Mononuclear cell (primary cell): ENCODE measurements around the gene MTURN. TPM values are rescaled to one million over a fixed set of nuclear protein-coding genes. Genes with fewer than 3 reads are reported as not detected.
"Not testable (repeated sequence)": the region's sequence is repeated elsewhere in the genome, so short reads cannot be mapped to it uniquely, and the experiment has no call there.

Experiments used
- H3K27me3 ChIP-seq: 2 replicates; pipeline ENCODE4 v1.6.0; 2011; ENCODE audit warnings: low read length, control low read depth; ENCODE audit not compliant: insufficient read depth
- H3K4me1 ChIP-seq: 2 replicates; pipeline ENCODE4 v1.5.1; 2011; ENCODE audit warnings: mild to moderate bottlenecking, low read length, control low read depth; ENCODE audit not compliant: insufficient read depth
- H3K4me3 ChIP-seq: 2 replicates; pipeline ENCODE4 v1.5.1; 2011; ENCODE audit warnings: mild to moderate bottlenecking, low read length, moderate library complexity
- H3K9me3 ChIP-seq: 2 replicates; pipeline ENCODE4 v1.5.1; 2011; ENCODE audit warnings: low read depth, mild to moderate bottlenecking, control low read depth, low read length
- total RNA-seq: library from RNA; depleted of rRNA; stranded (reverse); fragments of >200 nt; gene quantifications from one replicate; pipeline ENCODE4 v1.2.3, GENCODE V29; 2012

Gene MTURN
- total RNA-seq, 1 donor, result 40.7 TPM

DNA sequence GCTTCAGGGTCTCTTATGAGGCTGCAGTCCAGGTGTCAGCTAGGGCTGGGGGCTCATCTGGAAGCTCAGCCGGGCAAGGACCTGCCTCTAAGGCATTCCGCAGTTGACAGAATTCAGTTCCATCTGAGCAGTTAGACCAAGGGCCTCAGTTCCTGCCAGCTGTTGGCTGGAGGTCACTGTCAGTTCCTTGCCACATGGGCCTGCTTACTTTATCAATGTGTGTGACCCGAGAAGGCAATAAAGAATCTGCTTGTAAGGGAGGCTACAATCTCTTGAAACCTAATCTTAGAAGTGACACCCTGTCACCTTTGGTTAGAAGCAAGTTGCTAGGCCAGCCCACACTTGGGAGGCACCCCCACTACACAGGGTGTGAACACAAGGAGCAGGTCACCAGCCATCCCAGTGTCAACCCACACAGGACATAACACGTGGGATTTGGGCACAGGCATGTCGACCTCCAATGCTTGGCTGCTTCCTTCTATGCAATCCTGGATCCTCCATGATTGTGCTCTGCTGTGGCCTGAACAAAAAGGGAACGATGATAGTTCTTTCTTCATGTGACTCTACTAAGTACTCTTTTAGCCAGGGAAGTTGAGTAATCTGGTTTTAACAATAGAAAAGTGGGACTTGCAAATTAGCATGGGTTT, 41.8 kb downstream of the MTURN start:
- Histone ChIP-seq H3K4me3 (no peak overlapping the region), H3K27me3 (no peaks in the 10 kb centered on the region), H3K4me1 (peaks cover 47% of the 10 kb centered on the region), H3K9me3 (no peaks in the 10 kb centered on the region)

DNA sequence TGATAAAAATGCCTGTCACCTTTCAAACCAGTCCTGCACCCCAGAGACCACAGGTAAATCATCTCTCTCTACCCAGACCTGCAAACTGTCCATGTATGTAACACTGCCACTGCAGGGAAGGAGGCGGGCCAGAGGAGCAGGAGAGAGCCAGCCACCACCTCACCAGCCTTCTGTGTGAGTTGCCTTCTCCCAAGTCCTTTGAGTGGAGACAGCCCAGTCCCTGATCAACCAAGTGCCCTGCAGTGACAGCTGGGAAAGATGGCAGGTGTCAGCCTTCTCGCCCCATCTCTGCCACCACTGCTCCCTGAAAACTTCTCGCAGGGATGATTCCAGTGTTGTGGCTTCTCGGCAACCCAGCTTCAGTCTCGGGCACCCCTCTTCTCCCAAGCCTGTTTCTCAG, 42.4 kb downstream of the MTURN start:
- H3K4me3 ChIP-seq, result no peak overlapping the region
- no peaks in the 10 kb centered on the region for H3K27me3 ChIP-seq
- H3K9me3 ChIP-seq, result no peaks in the 10 kb centered on the region
- peaks cover 47% of the 10 kb centered on the region for H3K4me1 ChIP-seq

DNA sequence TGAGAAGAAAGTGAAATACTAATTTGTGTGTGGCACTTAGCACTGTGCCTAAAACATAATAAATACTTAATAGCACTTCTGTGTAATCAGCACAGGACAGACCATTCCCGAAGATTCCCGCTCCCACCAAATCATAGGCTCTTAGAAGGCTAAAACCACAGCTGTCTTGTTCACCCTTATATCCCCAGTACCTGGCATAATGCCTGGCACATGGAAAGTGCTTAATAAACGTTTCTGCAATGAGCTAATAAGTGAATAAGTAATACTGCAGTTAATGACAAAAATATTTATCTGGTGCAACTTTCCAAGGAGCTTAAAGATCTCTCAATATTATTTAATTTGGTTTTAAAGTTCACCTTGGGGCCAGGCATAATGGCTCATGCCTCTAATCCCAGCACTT, 43.2 kb downstream of the MTURN start:
- H3K9me3 ChIP-seq, result no peaks in the 10 kb centered on the region
- no peaks in the 10 kb centered on the region for H3K27me3 ChIP-seq
- H3K4me3 ChIP-seq, result no peak overlapping the region
- H3K4me1 ChIP-seq, result peaks cover 47% of the 10 kb centered on the region

DNA sequence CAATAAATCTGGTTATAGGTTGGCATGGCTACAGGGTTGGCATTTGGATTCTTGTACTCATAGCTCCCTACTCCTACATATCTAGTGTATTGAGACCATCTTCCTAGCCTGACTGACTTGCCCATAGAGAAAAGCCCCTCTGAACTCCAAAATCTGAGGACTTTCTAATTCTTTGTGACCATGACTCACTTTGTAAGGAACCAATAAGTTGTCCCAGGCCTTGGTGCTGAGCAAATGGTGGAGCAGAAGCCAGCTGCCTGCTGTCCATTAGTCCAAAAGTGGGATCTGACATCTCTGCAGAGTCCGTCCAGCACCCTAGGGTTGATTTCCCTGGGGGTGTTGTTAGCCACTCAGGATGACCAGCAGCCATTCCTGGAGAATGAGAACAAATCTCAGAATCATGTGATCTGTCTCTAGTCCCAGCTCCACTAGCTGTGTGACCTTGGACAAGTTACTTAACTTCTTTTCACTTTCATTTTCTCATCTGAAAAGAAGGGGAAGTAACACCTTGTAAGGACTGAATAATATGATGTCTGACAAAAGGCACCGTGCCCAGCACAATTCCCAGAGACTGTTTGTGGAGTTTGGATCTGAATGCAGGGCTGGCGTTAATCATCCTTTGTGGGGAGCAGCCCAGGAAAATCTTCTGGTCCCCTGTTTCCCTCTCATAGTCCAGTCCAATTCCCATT, 44.1 kb downstream of the MTURN start:
- no peak overlapping the region for H3K4me3 ChIP-seq

DNA sequence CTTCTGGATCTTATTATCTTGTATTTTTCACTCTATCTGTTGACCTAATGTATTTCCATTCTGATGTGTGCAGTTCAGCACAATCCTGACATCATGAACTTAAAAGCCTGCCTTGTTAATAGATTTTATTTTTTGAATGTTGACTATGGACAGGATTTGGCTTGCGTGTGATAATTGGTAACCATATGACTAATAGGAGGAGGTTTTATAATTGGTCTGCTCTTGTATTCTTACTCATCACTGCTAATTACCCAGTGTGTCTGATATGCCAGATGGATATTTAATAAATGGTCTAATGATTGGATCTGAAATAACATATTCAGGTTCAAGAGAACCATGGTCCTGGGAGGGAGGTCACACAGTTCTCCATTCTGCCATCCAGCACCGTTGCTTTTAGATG, 45.9 kb downstream of the MTURN start:
- no peaks in the 10 kb centered on the region for H3K27me3 ChIP-seq
- peaks cover 66% of the 10 kb centered on the region for H3K4me1 ChIP-seq
- no peak overlapping the region for H3K4me3 ChIP-seq
- no peaks in the 10 kb centered on the region for H3K9me3 ChIP-seq

More for the DNA sequence above, 44.1 kb downstream of the MTURN start:
- no peaks in the 10 kb centered on the region for H3K9me3 ChIP-seq
- peaks cover 53% of the 10 kb centered on the region for H3K4me1 ChIP-seq
- H3K27me3 ChIP-seq, result no peaks in the 10 kb centered on the region

DNA sequence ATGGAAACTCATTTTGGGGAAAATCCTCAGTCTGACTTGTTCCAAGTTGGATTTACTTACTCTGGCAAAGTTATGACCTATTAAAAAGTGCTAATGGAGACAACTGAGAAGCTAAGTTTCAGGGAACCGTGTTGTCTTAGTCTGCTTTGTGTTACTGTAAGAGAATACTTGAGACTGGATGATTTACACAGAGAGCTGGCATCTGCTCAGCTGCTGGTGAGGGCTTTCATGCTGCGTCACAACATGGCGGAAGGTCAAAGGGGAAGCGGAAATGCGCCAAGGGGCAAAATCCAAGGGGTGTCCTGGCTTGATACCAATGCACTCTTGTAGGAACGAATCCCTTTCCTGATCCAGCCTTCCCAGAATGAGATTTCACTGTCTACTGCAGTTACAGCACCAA, 46.4 kb downstream of the MTURN start:
- no peak overlapping the region for H3K4me3 ChIP-seq
- peaks cover 62% of the 10 kb centered on the region for H3K4me1 ChIP-seq
- H3K27me3 ChIP-seq, result no peaks in the 10 kb centered on the region
- H3K9me3 ChIP-seq, result peaks cover under 1% of the 10 kb centered on the region

DNA sequence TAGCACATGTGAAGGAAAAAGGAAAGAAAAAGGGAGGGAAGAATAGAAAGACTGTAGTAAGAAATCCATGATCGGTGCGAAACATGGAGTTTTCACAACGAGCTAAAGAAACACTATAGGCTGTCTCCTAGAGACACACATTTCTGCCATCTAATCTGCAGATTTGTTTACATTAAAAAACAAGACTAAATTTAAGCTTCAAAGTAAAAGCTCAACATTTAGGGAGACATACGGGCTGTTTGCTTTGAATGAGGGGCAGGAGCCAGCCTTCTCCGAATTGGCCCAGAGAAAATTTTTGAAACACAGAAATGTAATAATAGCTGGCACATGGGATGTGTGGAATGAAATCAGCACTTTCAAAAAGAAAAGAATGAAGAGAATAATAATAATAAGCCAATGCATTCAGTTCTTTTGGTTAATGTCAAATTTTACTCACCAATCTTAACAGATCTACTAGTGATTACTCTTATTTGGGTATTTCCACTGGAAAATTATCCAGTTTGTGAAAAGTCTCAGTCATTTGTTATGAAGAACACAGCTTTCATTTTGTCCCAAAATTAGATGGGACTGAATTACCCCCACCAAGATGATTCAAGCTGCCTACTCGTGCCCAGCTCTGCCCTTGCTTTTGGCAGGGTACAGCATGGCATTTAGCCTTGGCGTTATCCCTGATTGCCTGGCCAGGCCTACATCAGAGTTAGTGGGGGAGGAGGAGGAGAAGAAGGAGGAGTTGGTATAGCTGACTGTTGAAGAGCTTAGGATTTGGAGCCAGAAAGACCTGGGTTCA, 47.1 kb downstream of the MTURN start:
- Histone ChIP-seq H3K9me3 (peaks cover 7% of the 10 kb centered on the region), H3K27me3 (no peaks in the 10 kb centered on the region), H3K4me1 (peaks cover 54% of the 10 kb centered on the region), H3K4me3 (no peak overlapping the region)

DNA sequence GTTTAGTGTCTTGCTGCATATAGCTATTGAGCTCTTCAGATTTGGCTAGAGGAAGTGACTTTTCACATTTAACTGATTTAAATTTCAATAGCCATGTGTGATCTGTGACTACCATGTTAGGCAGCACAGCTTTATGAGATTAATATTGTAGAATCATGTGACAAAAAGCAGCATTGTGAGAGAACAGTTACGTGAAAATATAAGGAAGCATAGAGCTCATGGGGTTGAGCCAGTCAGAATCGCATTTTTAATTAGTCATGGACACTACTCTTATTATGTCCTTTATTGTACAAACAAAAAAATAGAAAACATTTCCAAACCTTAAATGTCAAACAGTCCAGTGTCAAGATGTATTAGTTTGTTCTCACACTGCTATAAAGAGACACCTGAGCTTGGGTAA, 48.0 kb downstream of the MTURN start:
- Histone ChIP-seq H3K9me3 (peaks cover 7% of the 10 kb centered on the region), H3K4me3 (no peak overlapping the region), H3K27me3 (no peaks in the 10 kb centered on the region), H3K4me1 (peaks cover 46% of the 10 kb centered on the region)

DNA sequence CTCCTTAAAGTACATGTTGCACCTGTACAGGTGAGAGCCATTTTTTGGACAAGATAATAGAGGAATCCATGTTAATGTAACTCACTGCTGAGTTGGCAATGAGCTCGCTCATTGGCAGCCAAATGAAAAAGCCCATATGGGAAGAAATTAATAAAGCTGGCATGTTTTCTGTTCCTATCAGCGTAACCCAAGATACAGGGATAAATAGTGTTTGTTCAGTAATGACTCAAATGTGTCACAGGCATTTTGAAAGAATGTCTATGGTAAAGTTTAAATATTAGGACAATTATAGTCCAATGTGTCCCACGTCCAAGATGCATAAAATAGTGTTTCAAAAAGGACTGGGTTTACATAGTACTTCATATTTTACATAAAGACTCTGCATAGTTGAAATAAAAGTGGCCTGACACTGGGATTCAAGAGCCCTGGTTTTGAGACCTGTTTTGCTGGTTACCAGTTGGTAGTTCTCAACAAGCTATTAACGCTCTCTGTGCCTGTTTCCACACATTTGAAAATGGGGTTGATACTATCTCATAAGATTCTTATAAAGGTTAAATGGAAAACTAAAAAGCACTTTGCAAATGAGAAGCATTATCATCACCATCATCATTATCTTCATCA, 49.1 kb downstream of the MTURN start:
- Histone ChIP-seq H3K4me1 (peaks cover 35% of the 10 kb centered on the region), H3K4me3 (no peak overlapping the region), H3K27me3 (no peaks in the 10 kb centered on the region), H3K9me3 (peaks cover 7% of the 10 kb centered on the region)

DNA sequence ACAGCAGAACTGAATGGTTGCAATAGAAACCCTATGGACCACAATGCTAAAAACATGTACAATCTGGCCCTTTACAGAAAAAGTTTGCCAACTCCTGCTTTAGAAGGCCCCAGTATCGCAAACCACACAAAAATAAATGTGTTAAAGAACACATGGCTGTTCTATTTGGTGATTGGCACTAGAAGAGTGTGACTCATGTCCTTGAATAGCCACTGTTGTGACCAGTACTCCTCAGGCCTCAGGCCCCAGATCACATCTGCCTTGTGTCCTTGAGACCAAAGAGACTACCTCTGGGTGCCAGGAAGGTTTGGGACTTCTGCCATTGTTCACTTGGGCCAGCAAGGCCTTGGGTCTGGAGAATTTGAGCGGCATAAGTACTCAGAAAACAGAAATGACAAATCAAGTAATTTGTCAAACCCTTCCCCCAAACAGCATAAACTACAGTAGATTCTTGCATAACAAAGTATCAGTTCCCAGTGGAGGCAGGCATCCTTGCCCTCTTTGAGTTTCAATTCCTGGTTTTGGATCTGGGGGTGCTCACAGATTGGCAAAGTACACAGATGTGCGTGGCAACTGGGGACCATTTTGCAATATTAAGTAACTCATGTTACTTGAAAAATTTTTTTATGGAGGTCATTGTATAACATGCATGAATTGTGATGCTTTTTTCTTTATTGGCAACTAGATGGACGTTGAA, 50.2 kb downstream of the MTURN start:
- H3K4me1 ChIP-seq, result peaks cover 24% of the 10 kb centered on the region
- no peak overlapping the region for H3K4me3 ChIP-seq

DNA sequence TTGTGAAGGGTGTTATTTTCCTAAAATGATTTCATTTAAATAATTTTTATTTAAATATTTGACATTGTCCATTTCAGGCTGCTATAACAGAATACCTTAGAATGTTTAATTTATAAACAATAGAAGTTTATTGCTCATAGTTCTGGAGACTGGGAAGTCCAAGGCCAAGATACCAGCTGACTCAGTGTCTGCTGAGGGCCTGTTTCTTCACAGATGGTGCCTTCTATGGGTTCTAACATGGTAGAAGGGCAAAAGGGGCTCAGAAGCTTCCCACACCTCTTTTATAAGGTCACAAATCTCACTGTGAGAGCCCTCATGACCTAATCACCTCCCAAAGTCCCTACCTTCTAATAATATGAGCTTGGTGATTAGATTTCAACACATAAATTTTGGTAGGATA, 50.7 kb downstream of the MTURN start:
- Histone ChIP-seq H3K4me3 (no peak overlapping the region), H3K9me3 (peaks cover 7% of the 10 kb centered on the region), H3K27me3 (no peaks in the 10 kb centered on the region), H3K4me1 (peaks cover 23% of the 10 kb centered on the region)

More for the DNA sequence above, 50.2 kb downstream of the MTURN start:
- no peaks in the 10 kb centered on the region for H3K27me3 ChIP-seq
- H3K9me3 ChIP-seq, result peaks cover 7% of the 10 kb centered on the region

DNA sequence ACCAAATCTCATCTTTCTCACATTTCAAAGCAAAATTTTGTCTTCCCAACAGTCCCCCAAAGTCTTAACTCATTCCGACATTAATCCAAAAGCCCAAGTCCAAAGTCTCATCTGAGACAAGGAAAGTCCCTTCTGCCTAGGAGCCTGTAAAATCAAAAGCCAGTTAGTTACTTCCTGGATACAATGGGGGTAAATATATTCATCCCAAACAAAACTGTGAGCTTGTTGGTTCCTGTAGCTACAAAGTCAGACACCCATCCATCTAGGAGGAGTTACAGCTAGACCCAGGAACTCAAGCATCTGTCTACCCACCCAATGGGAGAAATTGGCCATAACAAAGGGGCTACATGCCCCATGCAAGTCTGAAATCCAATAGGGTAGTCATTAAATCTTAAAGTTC, 51.9 kb downstream of the MTURN start:
- Histone ChIP-seq H3K27me3 (no peaks in the 10 kb centered on the region), H3K9me3 (peaks cover 7% of the 10 kb centered on the region), H3K4me1 (peaks cover 23% of the 10 kb centered on the region), H3K4me3 (no peak overlapping the region)

DNA sequence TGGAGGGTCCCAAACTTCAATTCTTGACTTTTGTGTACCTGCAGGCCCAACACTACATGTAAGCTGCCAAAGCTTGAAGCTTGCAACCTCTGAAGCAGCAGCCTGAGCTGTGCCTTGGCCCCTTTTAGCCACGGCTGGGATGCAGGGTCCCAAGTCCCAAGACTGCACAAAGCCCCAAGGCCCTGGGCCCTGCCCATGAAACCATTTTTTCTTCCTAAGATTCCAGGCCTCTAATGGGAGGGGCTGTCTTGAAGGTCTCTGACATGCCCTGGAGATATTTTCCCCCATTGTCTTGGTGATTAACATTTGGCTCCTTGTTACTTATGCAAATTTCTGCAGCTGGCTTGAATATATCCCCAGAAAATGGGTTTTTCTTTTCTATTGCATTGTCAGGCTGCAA, 52.7 kb downstream of the MTURN start:
- Histone ChIP-seq H3K4me3 (no peak overlapping the region), H3K4me1 (peaks cover 23% of the 10 kb centered on the region), H3K9me3 (peaks cover 7% of the 10 kb centered on the region), H3K27me3 (no peaks in the 10 kb centered on the region)

DNA sequence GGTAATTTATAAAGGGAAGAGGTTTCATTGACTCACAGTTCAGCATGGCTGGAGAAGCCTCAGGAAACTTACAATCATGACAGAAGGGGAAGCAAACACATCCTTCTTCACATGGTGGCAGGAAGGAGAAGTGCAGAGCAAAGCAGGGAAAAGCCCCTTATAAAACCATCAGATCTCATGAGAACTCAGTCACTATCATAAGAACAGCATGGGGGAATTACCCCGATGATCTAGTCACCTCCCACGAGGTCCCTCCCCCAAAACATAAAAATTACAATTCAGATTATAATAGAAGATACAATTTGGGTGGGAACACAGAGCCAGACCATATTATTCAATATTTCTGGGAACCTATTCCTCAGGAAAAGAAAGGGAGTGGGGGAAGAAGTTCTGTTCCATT, 53.6 kb downstream of the MTURN start:
- H3K9me3 ChIP-seq, H3K27me3 ChIP-seq, H3K4me3 ChIP-seq: not testable (repeated sequence)
- peaks cover 19% of the 10 kb centered on the region for H3K4me1 ChIP-seq

DNA sequence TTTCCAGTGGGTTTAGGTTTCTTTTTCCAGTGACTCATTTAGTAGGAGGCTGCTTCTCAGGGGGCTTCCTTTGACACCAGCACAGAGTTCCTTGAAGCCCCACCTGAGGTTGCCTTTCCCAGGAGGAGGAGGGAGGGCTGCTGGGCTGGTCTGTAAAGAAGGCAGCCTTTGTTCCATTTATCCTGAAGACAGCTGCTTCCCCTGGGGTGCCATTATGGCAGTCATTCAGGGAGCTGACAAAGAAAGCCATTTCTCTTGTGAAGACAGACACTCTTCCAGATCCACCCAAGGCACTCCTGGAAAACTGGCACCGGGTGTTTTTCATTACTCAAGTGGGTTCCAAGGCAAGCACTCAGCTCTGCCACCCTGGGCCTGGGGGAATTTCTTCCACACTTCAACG, 54.0 kb downstream of the MTURN start:
- Histone ChIP-seq H3K9me3 (peaks cover 7% of the 10 kb centered on the region), H3K4me3 (no peak overlapping the region), H3K27me3 (no peaks in the 10 kb centered on the region), H3K4me1 (peaks cover 16% of the 10 kb centered on the region)
